ENCODE results near the gene PWWP2B. TPM values are rescaled to one million over a fixed set of nuclear protein-coding genes. Genes with fewer than 3 reads are reported as not detected.

Gene PWWP2B
- total RNA-seq, 1 donor from 2014 or later, result 12.0 TPM

GRCh38 chr10:132396494-132397035, 435 bp upstream of the PWWP2B start:
- Mint-ChIP-seq H3K27ac (ENCODE audit: unreplicated experiment) (no peak overlapping the region), H3K4me1 (ENCODE audit: low read depth, unreplicated experiment) (peaks cover 4% of the 10 kb centered on the region), H3K4me3 (ENCODE audit: unreplicated experiment) (no peak overlapping the region), H3K27me3 (ENCODE audit: low read depth, unreplicated experiment) (peaks cover 5% of the 10 kb centered on the region), H3K9me3 (ENCODE audit: unreplicated experiment) (no peaks in the 10 kb centered on the region), H3K36me3 (ENCODE audit: low read depth, unreplicated experiment) (peaks cover 3% of the 10 kb centered on the region)
- Histone ChIP-seq H3K4me3 (ENCODE audit: insufficient read depth, low read depth, low read length) (peak overlapping the region; percentile 33), H3K9ac (ENCODE audit: low read length) (peak overlapping the region; percentile 76), H4K20me1 (ENCODE audit: insufficient read depth, low read length) (peaks cover 35% of the 10 kb centered on the region), H3K36me3 (ENCODE audit: insufficient read depth, low read length) (no peaks in the 10 kb centered on the region), H3K4me1 (ENCODE audit: insufficient read depth, low read length) (peaks cover 18% of the 10 kb centered on the region), H3K79me2 (ENCODE audit: insufficient read depth, low read length) (peaks cover 11% of the 10 kb centered on the region), H3K9me3 (ENCODE audit: insufficient read depth, low read depth, low read length) (no peaks in the 10 kb centered on the region), H3K4me2 (ENCODE audit: low read length) (peak overlapping the region; percentile 96), H3K27me3 (ENCODE audit: insufficient read depth, low read length) (no peaks in the 10 kb centered on the region), H2AFZ (ENCODE audit: low read depth, low read length) (no peak overlapping the region), H3K27ac (ENCODE audit: low read depth, low read length) (no peak overlapping the region)
- DNase-seq (ENCODE audit: low read depth) (no peak), FAIRE-seq (no peak)
- TF ChIP-seq EZH2 (IDR thresholded peaks at IDR 0.05; ENCODE audit: insufficient read depth, low read length), result no peak
- TF ChIP-seq, protein P1, sequence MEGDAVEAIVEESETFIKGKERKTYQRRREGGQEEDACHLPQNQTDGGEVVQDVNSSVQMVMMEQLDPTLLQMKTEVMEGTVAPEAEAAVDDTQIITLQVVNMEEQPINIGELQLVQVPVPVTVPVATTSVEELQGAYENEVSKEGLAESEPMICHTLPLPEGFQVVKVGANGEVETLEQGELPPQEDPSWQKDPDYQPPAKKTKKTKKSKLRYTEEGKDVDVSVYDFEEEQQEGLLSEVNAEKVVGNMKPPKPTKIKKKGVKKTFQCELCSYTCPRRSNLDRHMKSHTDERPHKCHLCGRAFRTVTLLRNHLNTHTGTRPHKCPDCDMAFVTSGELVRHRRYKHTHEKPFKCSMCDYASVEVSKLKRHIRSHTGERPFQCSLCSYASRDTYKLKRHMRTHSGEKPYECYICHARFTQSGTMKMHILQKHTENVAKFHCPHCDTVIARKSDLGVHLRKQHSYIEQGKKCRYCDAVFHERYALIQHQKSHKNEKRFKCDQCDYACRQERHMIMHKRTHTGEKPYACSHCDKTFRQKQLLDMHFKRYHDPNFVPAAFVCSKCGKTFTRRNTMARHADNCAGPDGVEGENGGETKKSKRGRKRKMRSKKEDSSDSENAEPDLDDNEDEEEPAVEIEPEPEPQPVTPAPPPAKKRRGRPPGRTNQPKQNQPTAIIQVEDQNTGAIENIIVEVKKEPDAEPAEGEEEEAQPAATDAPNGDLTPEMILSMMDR (IDR thresholded peaks at IDR 0.05; ENCODE audit: insufficient read depth, low read depth, low read length), result no peak

- Mint-ChIP-seq H3K4me1 (ENCODE audit: low read depth, unreplicated experiment) (peaks cover 4% of the 10 kb centered on the region), H3K27ac (ENCODE audit: unreplicated experiment) (peak overlapping the region; percentile 62), H3K27me3 (ENCODE audit: low read depth, unreplicated experiment) (peaks cover 3% of the 10 kb centered on the region), H3K36me3 (ENCODE audit: low read depth, unreplicated experiment) (peaks cover 3% of the 10 kb centered on the region), H3K9me3 (ENCODE audit: unreplicated experiment) (no peaks in the 10 kb centered on the region), H3K4me3 (ENCODE audit: unreplicated experiment) (peak overlapping the region; percentile 86)
- Histone ChIP-seq H2AFZ (ENCODE audit: low read depth, low read length) (peak overlapping the region; percentile 71), H4K20me1 (ENCODE audit: insufficient read depth, low read length) (peaks cover 44% of the 10 kb centered on the region), H3K9me3 (ENCODE audit: insufficient read depth, low read depth, low read length) (no peaks in the 10 kb centered on the region), H3K79me2 (ENCODE audit: insufficient read depth, low read length) (peaks cover 11% of the 10 kb centered on the region), H3K9ac (ENCODE audit: low read length) (peak overlapping the region; percentile 76), H3K4me3 (ENCODE audit: insufficient read depth, low read depth, low read length) (peak overlapping the region; percentile 58), H3K4me1 (ENCODE audit: insufficient read depth, low read length) (peaks cover 18% of the 10 kb centered on the region), H3K27ac (ENCODE audit: low read depth, low read length) (no peak overlapping the region), H3K4me2 (ENCODE audit: low read length) (peak overlapping the region; percentile 96), H3K36me3 (ENCODE audit: insufficient read depth, low read length) (no peaks in the 10 kb centered on the region), H3K27me3 (ENCODE audit: insufficient read depth, low read length) (no peaks in the 10 kb centered on the region)
- TF ChIP-seq EZH2 (IDR thresholded peaks at IDR 0.05; ENCODE audit: insufficient read depth, low read length), result no peak
- TF ChIP-seq, protein P1 (IDR thresholded peaks at IDR 0.05; ENCODE audit: insufficient read depth, low read depth, low read length), result no peak
- FAIRE-seq, result no peak
- DNase-seq (ENCODE audit: low read depth), result peak; percentile 32
Measured at GRCh38 chr10:132397671-132398565, 918 bp downstream of the PWWP2B start.
